ENCODE data around the gene WDR82. TPM values are rescaled to one million over a fixed set of nuclear protein-coding genes. Genes with fewer than 3 reads are reported as not detected.

Gene WDR82, protein sequence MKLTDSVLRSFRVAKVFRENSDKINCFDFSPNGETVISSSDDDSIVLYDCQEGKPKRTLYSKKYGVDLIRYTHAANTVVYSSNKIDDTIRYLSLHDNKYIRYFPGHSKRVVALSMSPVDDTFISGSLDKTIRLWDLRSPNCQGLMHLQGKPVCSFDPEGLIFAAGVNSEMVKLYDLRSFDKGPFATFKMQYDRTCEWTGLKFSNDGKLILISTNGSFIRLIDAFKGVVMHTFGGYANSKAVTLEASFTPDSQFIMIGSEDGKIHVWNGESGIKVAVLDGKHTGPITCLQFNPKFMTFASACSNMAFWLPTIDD
- 29.2 TPM for polyA plus RNA-seq (2013, experiment 1 of 2)
- 30.0 TPM for polyA plus RNA-seq (2013, experiment 2 of 2)

DNA sequence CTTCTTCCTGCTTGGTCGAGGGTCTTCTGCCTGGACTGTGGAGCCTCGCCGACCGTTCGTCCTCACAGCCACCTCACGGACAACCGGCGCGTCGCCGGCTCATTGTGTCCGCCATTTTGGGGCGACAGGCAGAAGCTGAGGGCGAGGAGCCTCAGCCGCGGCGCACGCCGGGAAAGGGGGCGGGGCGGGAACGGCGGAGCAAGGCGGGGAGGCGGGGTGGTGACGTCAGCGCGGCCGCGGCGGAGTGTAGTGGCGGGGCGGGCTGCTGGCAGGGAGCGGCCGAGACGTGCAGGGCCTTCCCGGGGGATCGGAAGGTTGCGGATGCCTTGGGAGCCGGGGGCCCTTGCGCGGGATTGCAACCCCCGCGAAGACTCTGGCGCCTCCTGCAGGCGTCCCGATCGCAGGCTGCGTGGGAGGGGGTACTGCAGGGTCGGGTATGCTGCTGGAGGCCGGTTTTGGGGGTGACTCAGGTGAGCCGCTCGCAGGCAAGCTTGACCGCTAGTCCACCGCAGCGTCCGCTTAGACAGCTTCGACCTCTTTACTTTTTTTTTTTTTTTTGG, at the start of gene WDR82:
Gene WDR82, minus strand, starts transcription at position 140 of the 560 bp plus-strand sequence. CDS start 288 bp downstream, outside the sequence.
- Histone ChIP-seq H3K9me3 (ENCODE audit: control insufficient read depth, low read length) (no peaks in the 10 kb centered on the region), H3K27me3 (ENCODE audit: control insufficient read depth in 1 of 2, insufficient read depth in 1 of 2, low read length in 2 of 2) (no peaks in the 10 kb centered on the region), H3K18ac (ENCODE audit: low read depth in 1 of 2, low read length in 2 of 2) (peak within 1 kb of the TSS; percentile 96 to 98), H2AK5ac (ENCODE audit: low read length, severe bottlenecking) (peak within 1 kb of the TSS; percentile 93), H3K9ac (ENCODE audit: low read length) (peak within 1 kb of the TSS; percentile 99), H4K8ac (ENCODE audit: low read length) (peak within 1 kb of the TSS; percentile 100), H3K4ac (ENCODE audit: low read depth in 1 of 2, low read length in 2 of 2) (peak within 1 kb of the TSS; percentile 66 to 99), H4K91ac (ENCODE audit: low read length) (peak within 1 kb of the TSS; percentile 99), H3K23ac (ENCODE audit: low read length in 2 of 2) (peak within 1 kb of the TSS; percentile 52 to 97), H3K14ac (ENCODE audit: low read length in 2 of 2) (peak within 1 kb of the TSS in 1 of 2 experiments; percentile 94), H3K36me3 (ENCODE audit: control insufficient read depth in 1 of 2, insufficient read depth in 2 of 2, low read depth in 1 of 2, low read length in 2 of 2) (peaks cover 7 to 11% of the 10 kb centered on the region in 2 experiments), H3K4me3 (ENCODE audit: insufficient read depth in 1 of 2, low read depth in 1 of 2, low read length in 2 of 2) (peak within 1 kb of the TSS; percentile 89 to 96), H2AFZ (ENCODE audit: low read depth, low read length) (peak within 1 kb of the TSS; percentile 92), H3K4me1 (ENCODE audit: control insufficient read depth, insufficient read depth, low read depth, low read length) (peaks cover 12% of the 10 kb centered on the region), H3K4me2 (ENCODE audit: low read length, poor library complexity, severe bottlenecking) (peak within 1 kb of the TSS; percentile 89), H2BK15ac (ENCODE audit: low read depth, poor library complexity, severe bottlenecking) (no peak within 1 kb of the TSS), H3K27ac (ENCODE audit: low read length, poor library complexity, severe bottlenecking) (peak within 1 kb of the TSS; percentile 95), H2BK120ac (ENCODE audit: low read depth, low read length) (peak within 1 kb of the TSS; percentile 84), H2BK12ac (ENCODE audit: low read length in 2 of 2) (peak within 1 kb of the TSS in 1 of 2 experiments; percentile 29), H3K79me1 (replicated peaks; ENCODE audit: low read length, poor library complexity, severe bottlenecking) (peaks cover 4% of the 10 kb centered on the region), H2BK5ac (ENCODE audit: low read depth, low read length, poor library complexity, severe bottlenecking) (peak within 1 kb of the TSS; percentile 98)
- peak; percentile 92 for DNase-seq
- WGBS, result under 1% methylated on average over 44 of the region's 58 CpGs

DNA sequence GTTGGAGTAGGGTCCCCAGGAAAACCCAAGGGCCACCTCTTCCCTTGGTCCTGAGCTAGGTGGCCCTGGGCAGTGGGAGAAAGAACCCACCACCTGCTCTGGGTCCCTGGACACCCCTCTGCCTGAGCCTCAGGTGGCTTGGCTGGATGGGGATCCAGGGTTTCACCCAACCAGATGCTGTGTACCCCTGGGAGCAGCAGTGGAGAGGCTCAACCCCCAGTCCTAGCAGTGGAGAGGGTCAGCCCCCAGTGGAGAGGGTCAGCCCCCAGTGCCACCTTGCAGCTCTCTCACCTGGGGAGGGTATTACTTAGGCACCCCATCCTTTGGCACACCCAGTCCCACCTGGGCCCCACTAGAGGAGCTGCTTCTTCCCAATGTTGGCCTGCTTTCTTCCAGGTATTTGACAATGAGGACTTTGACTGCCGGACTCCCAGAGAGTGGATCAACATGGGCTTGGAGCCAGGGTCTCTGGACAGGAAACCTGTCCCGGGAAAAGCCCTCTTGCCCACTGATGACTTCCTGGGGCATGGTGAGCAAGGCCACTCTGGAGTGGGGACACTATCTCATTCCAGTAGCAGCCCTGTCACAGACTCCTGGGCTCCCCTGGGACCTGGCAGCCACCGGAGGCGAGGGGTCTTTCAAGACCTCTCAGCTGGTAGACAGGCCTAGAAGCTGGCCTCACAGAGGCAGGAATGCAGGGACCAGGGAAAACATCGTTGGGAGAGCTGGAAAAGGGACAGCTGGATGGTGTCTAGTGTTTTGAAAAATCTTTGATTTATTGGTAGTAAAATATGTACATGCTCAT, 49.2 kb upstream of the WDR82 start:
- WGBS, result 88% methylated on average over 4 of the region's 5 CpGs
- Histone ChIP-seq H3K14ac (ENCODE audit: low read length in 2 of 2) (no peak overlapping the region), H2AFZ (ENCODE audit: low read depth, low read length) (no peak overlapping the region), H3K4me3 (ENCODE audit: insufficient read depth in 1 of 2, low read depth in 1 of 2, low read length in 2 of 2) (no peak overlapping the region), H3K4me2 (ENCODE audit: low read length, poor library complexity, severe bottlenecking) (no peak overlapping the region), H2BK12ac (ENCODE audit: low read length in 2 of 2) (no peak overlapping the region), H3K9me3 (ENCODE audit: control insufficient read depth, low read length) (no peaks in the 10 kb centered on the region), H3K79me1 (replicated peaks; ENCODE audit: low read length, poor library complexity, severe bottlenecking) (no peaks in the 10 kb centered on the region), H3K18ac (ENCODE audit: low read depth in 1 of 2, low read length in 2 of 2) (no peak overlapping the region), H4K91ac (ENCODE audit: low read length) (no peak overlapping the region), H3K23ac (ENCODE audit: low read length in 2 of 2) (no peak overlapping the region), H3K4ac (ENCODE audit: low read depth in 1 of 2, low read length in 2 of 2) (no peak overlapping the region), H3K9ac (ENCODE audit: low read length) (no peak overlapping the region), H2BK15ac (ENCODE audit: low read depth, poor library complexity, severe bottlenecking) (no peak overlapping the region), H3K4me1 (ENCODE audit: control insufficient read depth, insufficient read depth, low read depth, low read length) (peaks cover 12% of the 10 kb centered on the region), H3K27me3 (ENCODE audit: control insufficient read depth in 1 of 2, insufficient read depth in 1 of 2, low read length in 2 of 2) (no peaks in the 10 kb centered on the region), H2BK5ac (ENCODE audit: low read depth, low read length, poor library complexity, severe bottlenecking) (no peak overlapping the region), H3K36me3 (ENCODE audit: control insufficient read depth in 1 of 2, insufficient read depth in 2 of 2, low read depth in 1 of 2, low read length in 2 of 2) (peaks cover 11 to 19% of the 10 kb centered on the region in 2 experiments), H3K27ac (ENCODE audit: low read length, poor library complexity, severe bottlenecking) (no peak overlapping the region), H2BK120ac (ENCODE audit: low read depth, low read length) (no peak overlapping the region), H4K8ac (ENCODE audit: low read length) (no peak overlapping the region), H2AK5ac (ENCODE audit: low read length, severe bottlenecking) (no peak overlapping the region)
- no peak for DNase-seq

DNA sequence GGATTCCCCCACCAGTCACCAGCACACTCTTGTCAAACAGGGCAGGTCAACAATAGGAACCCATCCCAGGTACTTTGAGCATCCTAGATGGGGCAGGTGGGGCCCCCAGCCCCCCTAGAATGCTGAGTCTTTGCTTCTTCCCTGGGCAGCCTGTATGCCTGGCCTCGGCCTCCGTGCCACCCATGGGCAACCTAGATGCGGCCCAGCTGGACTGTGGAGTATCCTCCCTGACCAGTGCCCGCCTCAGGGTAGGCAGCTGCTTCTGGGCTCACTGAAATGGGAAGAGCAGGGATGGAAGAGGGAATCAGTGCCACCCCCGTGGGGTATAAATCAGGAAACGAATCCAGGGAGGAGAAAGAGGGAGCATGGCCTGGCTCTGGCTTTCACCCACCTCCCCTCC, 48.5 kb upstream of the WDR82 start:
- Histone ChIP-seq H3K27ac (ENCODE audit: low read length, poor library complexity, severe bottlenecking) (no peak overlapping the region), H3K18ac (ENCODE audit: low read depth in 1 of 2, low read length in 2 of 2) (no peak overlapping the region), H2BK5ac (ENCODE audit: low read depth, low read length, poor library complexity, severe bottlenecking) (no peak overlapping the region), H2AFZ (ENCODE audit: low read depth, low read length) (no peak overlapping the region), H3K27me3 (ENCODE audit: control insufficient read depth in 1 of 2, insufficient read depth in 1 of 2, low read length in 2 of 2) (no peaks in the 10 kb centered on the region), H3K14ac (ENCODE audit: low read length in 2 of 2) (no peak overlapping the region), H3K36me3 (ENCODE audit: control insufficient read depth in 1 of 2, insufficient read depth in 2 of 2, low read depth in 1 of 2, low read length in 2 of 2) (peaks cover 8 to 12% of the 10 kb centered on the region in 2 experiments), H3K4me2 (ENCODE audit: low read length, poor library complexity, severe bottlenecking) (no peak overlapping the region), H2BK15ac (ENCODE audit: low read depth, poor library complexity, severe bottlenecking) (no peak overlapping the region), H3K4me3 (ENCODE audit: insufficient read depth in 1 of 2, low read depth in 1 of 2, low read length in 2 of 2) (no peak overlapping the region), H4K91ac (ENCODE audit: low read length) (no peak overlapping the region), H3K4ac (ENCODE audit: low read depth in 1 of 2, low read length in 2 of 2) (no peak overlapping the region), H3K4me1 (ENCODE audit: control insufficient read depth, insufficient read depth, low read depth, low read length) (peaks cover 12% of the 10 kb centered on the region), H3K79me1 (replicated peaks; ENCODE audit: low read length, poor library complexity, severe bottlenecking) (no peaks in the 10 kb centered on the region), H4K8ac (ENCODE audit: low read length) (no peak overlapping the region), H3K9me3 (ENCODE audit: control insufficient read depth, low read length) (no peaks in the 10 kb centered on the region), H3K23ac (ENCODE audit: low read length in 2 of 2) (no peak overlapping the region), H2BK120ac (ENCODE audit: low read depth, low read length) (no peak overlapping the region), H3K9ac (ENCODE audit: low read length) (no peak overlapping the region), H2BK12ac (ENCODE audit: low read length in 2 of 2) (no peak overlapping the region), H2AK5ac (ENCODE audit: low read length, severe bottlenecking) (no peak overlapping the region)
- DNase-seq, result no peak
- 94% methylated on average over 4 of the region's 6 CpGs for WGBS

DNA sequence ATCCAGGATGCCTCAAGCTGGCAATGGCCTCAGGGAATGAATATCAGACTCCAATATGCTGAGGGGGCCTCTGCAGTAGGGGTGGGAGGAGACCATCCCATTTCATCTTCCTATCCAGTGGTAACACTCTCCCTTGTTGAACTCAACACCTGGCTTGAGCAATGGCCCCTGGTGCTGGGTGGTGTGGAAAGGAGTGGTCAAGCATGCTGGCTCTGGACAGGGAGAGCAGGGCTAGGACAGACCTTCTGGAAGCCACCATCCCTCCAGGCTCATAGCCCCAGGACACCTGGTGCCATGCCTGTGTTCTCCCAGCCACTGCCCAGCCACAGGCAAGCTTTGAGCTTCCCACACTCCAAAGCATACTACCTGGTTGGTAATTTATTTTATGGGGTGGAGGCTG, 47.2 kb upstream of the WDR82 start:
- Histone ChIP-seq H3K9me3 (ENCODE audit: control insufficient read depth, low read length) (no peaks in the 10 kb centered on the region), H3K14ac (ENCODE audit: low read length in 2 of 2) (no peak overlapping the region), H3K27me3 (ENCODE audit: control insufficient read depth in 1 of 2, insufficient read depth in 1 of 2, low read length in 2 of 2) (no peaks in the 10 kb centered on the region), H2BK12ac (ENCODE audit: low read length in 2 of 2) (no peak overlapping the region), H3K4me1 (ENCODE audit: control insufficient read depth, insufficient read depth, low read depth, low read length) (peaks cover 12% of the 10 kb centered on the region), H2AK5ac (ENCODE audit: low read length, severe bottlenecking) (no peak overlapping the region), H2BK5ac (ENCODE audit: low read depth, low read length, poor library complexity, severe bottlenecking) (no peak overlapping the region), H4K91ac (ENCODE audit: low read length) (no peak overlapping the region), H3K23ac (ENCODE audit: low read length in 2 of 2) (no peak overlapping the region), H3K9ac (ENCODE audit: low read length) (no peak overlapping the region), H3K4me3 (ENCODE audit: insufficient read depth in 1 of 2, low read depth in 1 of 2, low read length in 2 of 2) (no peak overlapping the region), H4K8ac (ENCODE audit: low read length) (no peak overlapping the region), H2BK15ac (ENCODE audit: low read depth, poor library complexity, severe bottlenecking) (no peak overlapping the region), H2BK120ac (ENCODE audit: low read depth, low read length) (no peak overlapping the region), H3K18ac (ENCODE audit: low read depth in 1 of 2, low read length in 2 of 2) (no peak overlapping the region), H3K36me3 (ENCODE audit: control insufficient read depth in 1 of 2, insufficient read depth in 2 of 2, low read depth in 1 of 2, low read length in 2 of 2) (peaks cover 0 to 6% of the 10 kb centered on the region in 2 experiments), H2AFZ (ENCODE audit: low read depth, low read length) (no peak overlapping the region), H3K27ac (ENCODE audit: low read length, poor library complexity, severe bottlenecking) (no peak overlapping the region), H3K79me1 (replicated peaks; ENCODE audit: low read length, poor library complexity, severe bottlenecking) (no peaks in the 10 kb centered on the region), H3K4ac (ENCODE audit: low read depth in 1 of 2, low read length in 2 of 2) (peak overlapping the region in 1 of 2 experiments; percentile 2), H3K4me2 (ENCODE audit: low read length, poor library complexity, severe bottlenecking) (no peak overlapping the region)
- DNase-seq, result no peak

Measured in mesenchymal stem cell (in vitro differentiated cells and primary cell).